Panc1 (cell line): ENCODE measurements around the gene SLC16A6.

Source experiments
- CTCF ChIP-seq: fragments of 450-650 bp; IDR thresholded peaks from 2 replicates; pipeline ENCODE4 v1.5.1; 2017; ENCODE audit warnings: mild to moderate bottlenecking
- POLR2AphosphoS5 ChIP-seq: IDR thresholded peaks from 2 replicates; pipeline ENCODE4 v1.6.1; 2012; ENCODE audit warnings: mild to moderate bottlenecking, low read depth, low read length, moderate library complexity

- TF ChIP-seq CTCF (no peak), POLR2AphosphoS5 (no peak)
These were observed 42.6 kb downstream of the SLC16A6 start for GRCh38 chr17:68248199-68248825.
